Measurements from ENCODE around the gene LSP1. TPM values are rescaled to one million over a fixed set of nuclear protein-coding genes. Genes with fewer than 3 reads are reported as not detected.

Gene LSP1
- total and polyA plus RNA-seq, 2 of the 4 experiments (the other 2 are of a cell fraction) = not detected

DNA sequence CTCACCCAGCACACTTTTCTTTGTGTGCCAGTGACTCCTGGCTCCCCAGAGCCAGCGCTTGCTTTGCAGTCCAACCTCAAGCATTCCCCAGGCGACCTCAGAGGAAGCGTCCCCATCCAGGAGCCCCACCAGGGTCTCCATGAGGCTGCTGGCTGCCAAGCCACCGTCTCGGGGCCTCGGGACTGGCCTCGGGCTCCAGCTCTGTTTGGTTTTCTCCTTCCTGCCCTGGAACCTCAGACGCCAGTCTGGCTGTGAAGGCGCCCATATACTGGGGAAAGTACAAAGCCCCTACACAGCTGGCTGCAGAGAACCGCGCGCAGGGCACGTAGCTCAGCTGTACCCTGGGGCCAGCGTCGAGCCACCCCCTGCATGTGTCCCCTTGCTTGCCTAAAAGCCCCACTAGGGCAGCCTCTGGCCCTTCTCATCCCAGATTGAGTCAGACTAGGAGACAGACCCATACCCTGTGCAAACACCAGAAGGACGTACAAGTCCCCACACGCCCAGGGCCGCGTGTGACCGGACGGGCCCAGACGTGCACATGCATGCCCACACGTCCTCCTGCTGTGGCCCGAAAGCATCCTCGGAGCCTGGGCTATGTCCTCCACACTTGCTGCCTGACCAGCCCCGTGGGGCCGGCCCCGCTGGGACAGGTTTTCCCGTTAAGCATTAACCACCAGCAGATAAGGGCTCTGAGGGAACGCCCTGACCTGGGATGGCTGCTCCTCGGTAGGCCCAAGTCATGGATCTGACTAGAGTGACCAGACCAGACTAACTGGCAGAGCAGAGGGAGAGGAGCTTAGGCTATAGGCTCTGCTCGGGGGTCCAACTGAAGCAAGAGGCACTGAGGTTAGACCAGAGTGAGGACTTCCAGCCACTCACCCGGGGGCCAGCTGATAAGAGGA, 22.3 kb upstream of the LSP1 start:
- dilution Hi-C loops (cut with HindIII; ENCODE audit: low sequenced_read_pairs, unreplicated experiment) = no loop called here
- H3K23ac ChIP-seq (ENCODE audit: low read depth, low read length) = no peak overlapping the region
- peak overlapping the region; percentile 13 for H2BK120ac ChIP-seq (ENCODE audit: low read depth, low read length)
- H3K4ac ChIP-seq (ENCODE audit: low read depth, low read length) = no peak overlapping the region; the same call in 1 of the 2 replicates
- H4K20me1 ChIP-seq (ENCODE audit: insufficient read depth, low read length) = no peaks in the 10 kb centered on the region
- no peak overlapping the region for H3K18ac ChIP-seq (ENCODE audit: low read depth, low read length)
- intact Hi-C loops (cut with micrococcal nuclease) = no loop called here
- in situ Hi-C loops (cut with MboI; ENCODE audit: low sequenced_read_pairs) = no loop called here
- H3K9ac ChIP-seq (ENCODE audit: low read depth, low read length) = no peak overlapping the region
- no peak overlapping the region for H4K5ac ChIP-seq (ENCODE audit: low read depth, low read length)
- H2BK20ac ChIP-seq (ENCODE audit: low read depth, low read length) = no peak overlapping the region
- no peaks in the 10 kb centered on the region for H3K36me3 ChIP-seq (ENCODE audit: control insufficient read depth, insufficient read depth, low read length)
- no peak for DNase-seq
- H4K8ac ChIP-seq (ENCODE audit: low read depth in 2 of 2, low read length in 2 of 2) = no peak overlapping the region
- no peak overlapping the region for H4K91ac ChIP-seq (ENCODE audit: insufficient read depth, low read depth, low read length)
- H2AK9ac ChIP-seq (replicated peaks; ENCODE audit: low read depth, low read length, poor library complexity) = no peak overlapping the region
- H3K56ac ChIP-seq (ENCODE audit: extremely low read depth, insufficient read depth, low read length) = no peak overlapping the region
- H3K27me3 ChIP-seq (ENCODE audit: control insufficient read depth, insufficient read depth, low read length) = peaks cover 16% of the 10 kb centered on the region; the same call in 1 of the 2 replicates
- H3K27ac ChIP-seq (ENCODE audit: insufficient read depth, low read length) = no peak overlapping the region
- no peak overlapping the region for H3K14ac ChIP-seq (replicated peaks; ENCODE audit: low read depth, low read length)
- H3K4me3 ChIP-seq (ENCODE audit: insufficient read depth, low read depth, low read length) = no peak overlapping the region
- no peaks in the 10 kb centered on the region for H3K9me1 ChIP-seq (ENCODE audit: insufficient read depth, low read length)
- no peak overlapping the region for H2BK15ac ChIP-seq (ENCODE audit: low read depth, low read length)
- ChIA-PET CTCF (interaction anchor here (0.8 to 1.8 kb wide), 2 partner anchors 137 to 267 kb away, joined by 5 to 9 read pairs; no protein-coding TSS in a partner anchor), POLR2A (ENCODE audit: unreplicated experiment) (no interaction called here)
- WGBS, 2 experiments (ENCODE audit: extremely low coverage in 2 of 2, insufficient read length in 1 of 2) = 75% methylated on average over 8 of the region's 33 CpGs; no CpG with 5 or more reads in 1 of the 2 experiments
- no TSS peak for BruUV-seq (replicated peaks)
- no peak overlapping the region for H3K4me2 ChIP-seq (ENCODE audit: low read depth, low read length)
- H3K4me1 ChIP-seq (ENCODE audit: control insufficient read depth, insufficient read depth, low read length) = peaks cover 15% of the 10 kb centered on the region
- H2AFZ ChIP-seq (replicated peaks; ENCODE audit: low read length, poor library complexity) = peak overlapping the region; percentile 13
- no peaks in the 10 kb centered on the region for H3K79me1 ChIP-seq (ENCODE audit: low read depth in 1 of 2, low read length in 2 of 2)
- no peak overlapping the region for H2BK5ac ChIP-seq (ENCODE audit: low read depth, low read length, poor library complexity, severe bottlenecking)
- H2AK5ac ChIP-seq (ENCODE audit: low read depth, low read length) = no peak overlapping the region
- ATAC-seq (ENCODE audit: low read depth) = no peak
- no peaks in the 10 kb centered on the region for H3K9me3 ChIP-seq (ENCODE audit: control insufficient read depth, insufficient read depth, low read length)
- TF ChIP-seq, protein P1, sequence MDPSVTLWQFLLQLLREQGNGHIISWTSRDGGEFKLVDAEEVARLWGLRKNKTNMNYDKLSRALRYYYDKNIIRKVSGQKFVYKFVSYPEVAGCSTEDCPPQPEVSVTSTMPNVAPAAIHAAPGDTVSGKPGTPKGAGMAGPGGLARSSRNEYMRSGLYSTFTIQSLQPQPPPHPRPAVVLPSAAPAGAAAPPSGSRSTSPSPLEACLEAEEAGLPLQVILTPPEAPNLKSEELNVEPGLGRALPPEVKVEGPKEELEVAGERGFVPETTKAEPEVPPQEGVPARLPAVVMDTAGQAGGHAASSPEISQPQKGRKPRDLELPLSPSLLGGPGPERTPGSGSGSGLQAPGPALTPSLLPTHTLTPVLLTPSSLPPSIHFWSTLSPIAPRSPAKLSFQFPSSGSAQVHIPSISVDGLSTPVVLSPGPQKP (IDR thresholded peaks at IDR 0.05; ENCODE audit: borderline replicate concordance, low read depth, low read length) = no peak
- TF ChIP-seq RFX5 (IDR thresholded peaks at IDR 0.05; ENCODE audit: low read depth, low read length) = no peak
- no peak for TF ChIP-seq CHD1 (IDR thresholded peaks at IDR 0.05; ENCODE audit: low read depth, low read length)
- no peak for TF ChIP-seq FOS (IDR thresholded peaks at IDR 0.05; ENCODE audit: low read depth, low read length)
- no peak for TF ChIP-seq SMC3 (IDR thresholded peaks at IDR 0.05; ENCODE audit: low read depth, low read length)
- no peak for TF ChIP-seq NFE2L2 (IDR thresholded peaks at IDR 0.05; ENCODE audit: low read depth, low read length)
- TF ChIP-seq MAFK (IDR thresholded peaks at IDR 0.05; ENCODE audit: low read depth, low read length) = no peak
- no peak for TF ChIP-seq RCOR1 (IDR thresholded peaks at IDR 0.05; ENCODE audit: insufficient replicate concordance, low read length)
- no peak for TF ChIP-seq POLR2A (IDR thresholded peaks at IDR 0.05; ENCODE audit: low read depth, low read length)
- no peak for TF ChIP-seq MAZ (IDR thresholded peaks at IDR 0.05; ENCODE audit: borderline replicate concordance, low read depth, low read length)
- TF ChIP-seq BHLHE40 (IDR thresholded peaks at IDR 0.05; ENCODE audit: low read depth, low read length) = no peak
- no peak for TF ChIP-seq MXI1 (IDR thresholded peaks at IDR 0.05; ENCODE audit: borderline replicate concordance, low read depth, low read length)
- TF ChIP-seq CTCF (conservative IDR thresholded peaks at IDR 0.05; ENCODE audit: low read depth, low read length) = no peak
- TF ChIP-seq, protein P2, sequence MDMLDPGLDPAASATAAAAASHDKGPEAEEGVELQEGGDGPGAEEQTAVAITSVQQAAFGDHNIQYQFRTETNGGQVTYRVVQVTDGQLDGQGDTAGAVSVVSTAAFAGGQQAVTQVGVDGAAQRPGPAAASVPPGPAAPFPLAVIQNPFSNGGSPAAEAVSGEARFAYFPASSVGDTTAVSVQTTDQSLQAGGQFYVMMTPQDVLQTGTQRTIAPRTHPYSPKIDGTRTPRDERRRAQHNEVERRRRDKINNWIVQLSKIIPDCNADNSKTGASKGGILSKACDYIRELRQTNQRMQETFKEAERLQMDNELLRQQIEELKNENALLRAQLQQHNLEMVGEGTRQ (IDR thresholded peaks at IDR 0.05; ENCODE audit: low read depth, low read length) = no peak
